ENCODE measurements around the gene ANKRD33B.
A peak's percentile ranks its signal among the peaks of the same experiment; 100 is the strongest.
"Not testable (repeated sequence)": the region's sequence is repeated elsewhere in the genome, so short reads cannot be mapped to it uniquely, and the experiment has no call there.

The ANKRD33B gene

DNA sequence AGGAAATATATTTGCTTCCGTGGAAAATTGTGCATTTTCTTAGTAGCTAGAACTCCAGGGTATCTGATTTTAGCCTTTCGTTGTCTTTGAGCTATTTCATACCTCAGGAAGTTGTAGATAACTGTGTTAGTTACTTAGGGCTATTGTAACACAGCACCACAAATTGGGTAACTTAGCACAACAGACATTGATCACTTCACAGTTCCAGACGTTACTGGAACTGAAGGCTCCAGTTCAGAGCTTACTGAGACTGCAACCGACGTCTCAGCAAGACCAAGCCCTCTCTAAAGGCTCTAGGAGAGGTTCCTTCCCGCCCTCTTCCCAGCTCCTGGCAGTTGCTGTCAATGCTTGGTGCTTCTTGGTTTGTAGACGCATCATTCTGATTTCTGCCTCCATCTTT is 17.7 kb upstream of the ANKRD33B start:
- no peaks in the 10 kb centered on the region for H3K9me3 Mint-ChIP-seq
- no peaks in the 10 kb centered on the region for H3K36me3 Mint-ChIP-seq
- H3K27ac Mint-ChIP-seq: no peak overlapping the region
- no peak for ATAC-seq
- DNase-seq (ENCODE audit: low spot score in 2 of 2): no peak
- H3K4me1 Mint-ChIP-seq: no peaks in the 10 kb centered on the region
- no peak overlapping the region for H3K4me3 Mint-ChIP-seq

DNA sequence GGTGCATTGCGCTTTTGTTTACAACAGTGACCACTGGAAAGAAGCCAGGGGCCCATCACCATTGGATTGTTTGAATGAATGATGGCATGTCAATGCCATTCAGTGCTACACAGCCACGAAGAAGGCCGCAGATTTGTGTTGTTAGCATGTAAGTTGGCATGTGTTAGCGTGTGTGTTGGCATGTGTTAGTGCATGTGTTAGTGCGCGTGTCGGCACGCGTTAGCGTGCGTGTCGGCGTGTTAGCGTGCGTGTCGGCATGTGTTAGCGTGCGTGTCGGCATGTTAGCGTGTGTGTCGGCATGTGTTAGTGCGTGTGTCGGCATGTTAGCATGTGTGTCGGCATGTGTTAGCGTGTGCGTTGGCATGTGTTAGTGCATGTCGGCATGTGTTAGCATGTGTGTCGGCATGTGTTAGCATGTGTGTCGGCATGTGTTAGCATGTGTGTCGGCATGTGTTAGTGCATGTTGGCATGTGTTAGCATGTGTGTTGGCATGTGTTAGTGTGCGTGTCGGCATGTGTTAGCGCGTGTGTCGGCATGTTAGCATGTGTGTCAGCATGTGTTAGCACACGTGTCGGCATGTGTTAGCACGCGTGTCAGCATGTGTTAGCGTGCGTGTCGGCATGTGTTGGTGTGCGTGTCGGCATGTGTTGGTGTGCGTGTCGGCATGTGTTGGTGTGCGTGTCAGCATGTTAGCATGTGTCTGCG is 15.3 kb upstream of the ANKRD33B start:
- peaks cover 14% of the 10 kb centered on the region for H3K4me1 Mint-ChIP-seq
- H3K27ac Mint-ChIP-seq: no peak overlapping the region
- DNase-seq (ENCODE audit: low spot score in 2 of 2): no peak
- H3K36me3 Mint-ChIP-seq: no peaks in the 10 kb centered on the region
- no peaks in the 10 kb centered on the region for H3K9me3 Mint-ChIP-seq
- no peak for ATAC-seq
- H3K4me3 Mint-ChIP-seq: no peak overlapping the region

GRCh38 chr5:10549123-10549514 is 14.8 kb upstream of the ANKRD33B start:
- H3K27ac Mint-ChIP-seq; H3K4me3 Mint-ChIP-seq; ATAC-seq; H3K36me3 Mint-ChIP-seq; H3K9me3 Mint-ChIP-seq; DNase-seq (ENCODE audit: low spot score in 2 of 2): not testable (repeated sequence)
- H3K4me1 Mint-ChIP-seq: peaks cover 15% of the 10 kb centered on the region

GRCh38 chr5:10550222-10550995 is 13.5 kb upstream of the ANKRD33B start:
- H3K27ac Mint-ChIP-seq: no peak overlapping the region
- DNase-seq (ENCODE audit: low spot score in 2 of 2): no peak
- no peak overlapping the region for H3K4me3 Mint-ChIP-seq
- no peaks in the 10 kb centered on the region for H3K36me3 Mint-ChIP-seq
- H3K4me1 Mint-ChIP-seq: peaks cover 15% of the 10 kb centered on the region
- ATAC-seq: no peak
- H3K9me3 Mint-ChIP-seq: no peaks in the 10 kb centered on the region

DNA sequence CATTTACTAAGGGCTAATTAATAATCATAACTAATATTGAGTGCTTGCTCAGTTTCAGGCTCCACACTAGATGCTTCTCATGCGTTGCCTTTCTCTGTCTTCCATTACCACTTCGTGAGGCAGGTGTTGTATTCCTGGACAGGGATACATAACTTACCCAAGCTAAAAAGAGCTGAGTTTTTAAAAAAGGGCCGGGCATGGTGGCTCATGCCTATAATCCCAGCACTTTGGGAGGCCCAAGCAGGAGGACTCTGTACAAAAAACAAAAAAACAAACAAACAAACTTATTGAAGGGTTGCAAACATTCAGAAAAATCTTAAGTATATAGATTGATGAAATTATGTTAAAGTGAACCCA is 12.1 kb upstream of the ANKRD33B start:
- Mint-ChIP-seq H3K36me3 (no peaks in the 10 kb centered on the region), H3K27ac (no peak overlapping the region), H3K9me3 (no peaks in the 10 kb centered on the region), H3K4me1 (peaks cover 15% of the 10 kb centered on the region), H3K4me3 (no peak overlapping the region)
- ATAC-seq: no peak
- no peak for DNase-seq (ENCODE audit: low spot score in 2 of 2)

DNA sequence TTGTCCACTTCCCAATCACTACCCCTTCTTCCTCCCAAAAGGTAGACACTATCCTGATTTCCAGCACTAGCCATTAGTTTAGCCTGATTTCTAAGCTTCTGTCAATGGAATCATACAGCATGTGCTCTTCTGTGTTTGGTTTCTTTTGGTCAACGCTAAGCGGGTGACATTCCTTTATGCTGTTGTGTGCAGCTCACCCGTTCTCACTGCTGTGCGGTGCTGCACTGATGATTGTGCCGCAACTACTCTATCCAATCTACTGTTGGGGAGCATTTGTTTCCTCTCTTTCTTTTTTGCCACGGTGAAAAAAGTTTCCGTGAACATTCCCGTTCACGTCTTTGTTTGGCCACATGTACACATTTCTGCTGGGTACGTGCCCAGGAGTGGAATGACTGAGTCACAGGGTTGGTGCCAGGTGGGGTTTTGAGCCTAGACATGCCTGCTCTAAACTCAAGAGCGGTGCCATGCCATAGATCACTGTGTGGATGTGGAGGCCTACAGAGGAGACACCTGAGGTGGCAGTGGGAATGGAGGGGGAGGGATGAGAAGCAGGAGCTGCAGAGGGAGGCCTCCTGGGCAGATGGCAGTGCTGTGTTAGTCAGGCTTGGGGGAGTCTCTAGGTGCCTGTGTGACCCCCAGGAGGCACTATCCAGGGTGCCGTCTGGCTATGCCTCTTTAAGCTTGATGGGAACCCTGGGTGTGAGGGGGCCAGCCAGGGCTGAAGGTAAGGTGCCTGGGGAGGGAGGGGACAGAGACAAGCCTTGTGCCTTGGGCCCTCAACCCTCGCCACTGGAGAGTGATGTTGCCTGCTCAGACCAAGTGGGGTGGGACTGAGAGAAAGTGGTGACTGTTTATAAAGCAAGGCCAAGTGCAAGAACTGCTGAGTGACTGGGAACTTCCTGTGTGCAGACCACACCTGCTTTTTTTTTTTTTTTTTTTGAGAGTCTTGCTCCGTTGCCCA is 11.4 kb upstream of the ANKRD33B start:
- H3K4me3 Mint-ChIP-seq: no peak overlapping the region
- DNase-seq (ENCODE audit: low spot score in 2 of 2) (no peak), ATAC-seq (peak; percentile 72)
- H3K36me3 Mint-ChIP-seq: no peaks in the 10 kb centered on the region
- H3K27ac Mint-ChIP-seq: no peak overlapping the region
- H3K9me3 Mint-ChIP-seq: no peaks in the 10 kb centered on the region
- peaks cover 15% of the 10 kb centered on the region for H3K4me1 Mint-ChIP-seq

DNA sequence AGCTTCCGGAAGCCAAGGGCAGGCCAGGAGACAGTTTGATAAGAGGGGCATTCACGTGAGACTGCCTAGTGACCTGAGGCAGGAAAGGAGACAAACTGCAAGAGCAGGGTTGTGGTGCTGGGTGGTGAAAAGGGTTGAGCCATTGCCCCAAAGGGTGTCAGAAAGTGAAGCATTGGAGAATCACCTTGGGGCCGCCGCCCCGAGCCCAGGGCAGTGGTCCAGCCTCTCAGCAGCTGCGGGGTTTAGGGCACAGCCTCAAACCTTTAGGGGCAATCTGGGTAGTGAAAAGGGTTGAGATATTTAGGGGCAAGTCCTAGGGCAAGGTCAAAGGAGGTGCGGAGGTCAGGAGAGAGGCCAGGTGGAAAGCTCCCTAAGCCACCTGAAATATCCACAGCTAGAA is 10.4 kb upstream of the ANKRD33B start:
- H3K4me1 Mint-ChIP-seq: peaks cover 15% of the 10 kb centered on the region
- H3K4me3 Mint-ChIP-seq: no peak overlapping the region
- no peak overlapping the region for H3K27ac Mint-ChIP-seq
- no peaks in the 10 kb centered on the region for H3K36me3 Mint-ChIP-seq
- no peak for ATAC-seq
- no peaks in the 10 kb centered on the region for H3K9me3 Mint-ChIP-seq
- no peak for DNase-seq (ENCODE audit: low spot score in 2 of 2)

DNA sequence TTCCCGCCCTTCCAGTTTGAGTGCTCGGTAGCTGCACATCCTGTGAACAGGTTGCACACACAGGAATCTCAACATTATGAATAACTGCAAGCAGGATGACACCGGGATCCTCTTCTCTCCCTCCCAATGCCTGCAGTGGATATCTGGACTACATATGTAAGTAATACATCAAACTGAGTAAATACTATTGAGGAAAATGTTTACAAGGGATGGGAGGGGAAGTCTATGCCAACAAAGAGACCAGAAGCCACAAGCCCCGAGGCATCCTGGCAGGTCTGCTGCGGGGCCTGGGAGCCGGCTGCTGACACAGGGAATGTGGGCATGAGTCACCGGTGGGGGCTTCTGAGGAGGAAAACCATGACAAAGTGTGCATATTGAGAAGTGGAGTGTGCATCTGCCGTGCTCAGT is 8.6 kb upstream of the ANKRD33B start:
- no peaks in the 10 kb centered on the region for H3K36me3 Mint-ChIP-seq
- peaks cover 15% of the 10 kb centered on the region for H3K4me1 Mint-ChIP-seq
- H3K4me3 Mint-ChIP-seq: no peak overlapping the region
- DNase-seq (ENCODE audit: low spot score in 2 of 2) (no peak), ATAC-seq (no peak)
- H3K27ac Mint-ChIP-seq: no peak overlapping the region
- no peaks in the 10 kb centered on the region for H3K9me3 Mint-ChIP-seq

- H3K36me3 Mint-ChIP-seq: no peaks in the 10 kb centered on the region
- ATAC-seq (no peak), DNase-seq (ENCODE audit: low spot score in 2 of 2) (no peak)
- H3K4me3 Mint-ChIP-seq: no peak overlapping the region
- no peaks in the 10 kb centered on the region for H3K9me3 Mint-ChIP-seq
- no peak overlapping the region for H3K27ac Mint-ChIP-seq
- peaks cover 15% of the 10 kb centered on the region for H3K4me1 Mint-ChIP-seq
Measured at GRCh38 chr5:10556289-10556807, 7.5 kb upstream of the ANKRD33B start.

DNA sequence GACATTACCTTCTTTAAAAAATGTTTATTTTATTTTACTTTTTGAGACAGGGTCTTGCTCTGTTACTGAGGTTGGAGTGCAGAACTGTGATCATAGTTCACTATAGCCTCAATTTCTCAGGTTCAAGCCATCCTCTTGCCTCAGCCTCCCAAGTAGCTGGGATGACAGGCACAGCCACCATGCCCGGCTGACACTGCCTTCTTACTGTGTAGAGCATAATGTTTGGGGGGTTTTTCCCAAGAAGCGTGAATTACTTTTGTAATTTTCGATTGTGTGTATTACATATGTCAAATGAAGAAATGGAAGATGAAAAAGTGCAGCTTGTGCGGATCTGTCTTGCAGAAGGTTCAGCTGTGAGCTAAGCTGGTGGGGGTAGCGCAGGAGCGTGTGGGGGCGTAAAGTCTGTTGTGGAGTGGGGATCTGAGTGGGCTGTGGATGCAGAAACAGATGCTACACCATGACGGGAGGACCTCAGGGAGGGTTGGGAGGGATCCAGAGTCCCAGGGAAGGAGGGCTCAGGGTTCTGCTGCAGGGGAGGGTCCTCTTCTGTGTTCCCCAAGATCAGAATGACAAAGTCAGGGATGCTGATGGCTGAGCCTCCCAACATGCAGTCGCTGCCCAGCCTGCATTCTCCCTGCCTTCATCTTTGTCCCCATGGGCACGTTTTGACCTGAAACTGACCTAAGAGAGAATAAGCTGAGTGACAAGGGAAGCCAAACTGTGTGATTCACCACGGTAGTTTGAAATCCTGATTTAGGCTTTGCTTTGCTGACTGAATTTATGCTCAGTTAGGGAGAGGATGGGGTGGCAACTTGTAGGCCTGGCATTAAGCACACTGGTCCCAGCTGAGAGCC is 6.8 kb upstream of the ANKRD33B start:
- Mint-ChIP-seq H3K4me3 (no peak overlapping the region), H3K27ac (no peak overlapping the region), H3K36me3 (no peaks in the 10 kb centered on the region), H3K4me1 (peaks cover 15% of the 10 kb centered on the region), H3K9me3 (no peaks in the 10 kb centered on the region)
- no peak for DNase-seq (ENCODE audit: low spot score in 2 of 2)
- ATAC-seq: no peak

GRCh38 chr5:10559151-10559550 is 4.7 kb upstream of the ANKRD33B start:
- Mint-ChIP-seq H3K9me3 (no peaks in the 10 kb centered on the region), H3K27ac (no peak overlapping the region), H3K4me3 (no peak overlapping the region), H3K36me3 (no peaks in the 10 kb centered on the region), H3K4me1 (no peaks in the 10 kb centered on the region)
- ATAC-seq: no peak
- no peak for DNase-seq (ENCODE audit: low spot score in 2 of 2)

DNA sequence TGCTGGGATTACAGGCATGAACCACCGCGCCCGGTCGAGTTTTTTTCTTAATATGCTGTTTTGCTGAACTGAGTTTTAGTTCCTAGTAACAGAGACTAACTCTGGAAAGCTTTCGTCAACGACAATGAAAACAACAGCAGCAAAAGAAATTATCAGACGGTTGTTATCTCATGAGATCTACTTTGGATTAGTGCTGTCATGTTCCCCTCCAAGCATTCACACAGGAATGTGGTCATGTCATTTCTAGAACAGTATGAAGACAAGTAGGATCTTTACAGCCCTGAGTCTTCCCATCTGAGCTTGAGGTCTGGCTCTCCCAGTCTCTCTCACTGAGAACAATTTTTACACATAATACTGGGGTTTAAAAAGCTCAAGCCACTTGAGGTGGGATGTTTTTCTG is 4.0 kb upstream of the ANKRD33B start:
- Mint-ChIP-seq H3K4me3 (no peak overlapping the region), H3K36me3 (no peaks in the 10 kb centered on the region), H3K27ac (no peak overlapping the region), H3K4me1 (no peaks in the 10 kb centered on the region), H3K9me3 (no peaks in the 10 kb centered on the region)
- ATAC-seq: no peak
- DNase-seq (ENCODE audit: low spot score in 2 of 2): no peak

DNA sequence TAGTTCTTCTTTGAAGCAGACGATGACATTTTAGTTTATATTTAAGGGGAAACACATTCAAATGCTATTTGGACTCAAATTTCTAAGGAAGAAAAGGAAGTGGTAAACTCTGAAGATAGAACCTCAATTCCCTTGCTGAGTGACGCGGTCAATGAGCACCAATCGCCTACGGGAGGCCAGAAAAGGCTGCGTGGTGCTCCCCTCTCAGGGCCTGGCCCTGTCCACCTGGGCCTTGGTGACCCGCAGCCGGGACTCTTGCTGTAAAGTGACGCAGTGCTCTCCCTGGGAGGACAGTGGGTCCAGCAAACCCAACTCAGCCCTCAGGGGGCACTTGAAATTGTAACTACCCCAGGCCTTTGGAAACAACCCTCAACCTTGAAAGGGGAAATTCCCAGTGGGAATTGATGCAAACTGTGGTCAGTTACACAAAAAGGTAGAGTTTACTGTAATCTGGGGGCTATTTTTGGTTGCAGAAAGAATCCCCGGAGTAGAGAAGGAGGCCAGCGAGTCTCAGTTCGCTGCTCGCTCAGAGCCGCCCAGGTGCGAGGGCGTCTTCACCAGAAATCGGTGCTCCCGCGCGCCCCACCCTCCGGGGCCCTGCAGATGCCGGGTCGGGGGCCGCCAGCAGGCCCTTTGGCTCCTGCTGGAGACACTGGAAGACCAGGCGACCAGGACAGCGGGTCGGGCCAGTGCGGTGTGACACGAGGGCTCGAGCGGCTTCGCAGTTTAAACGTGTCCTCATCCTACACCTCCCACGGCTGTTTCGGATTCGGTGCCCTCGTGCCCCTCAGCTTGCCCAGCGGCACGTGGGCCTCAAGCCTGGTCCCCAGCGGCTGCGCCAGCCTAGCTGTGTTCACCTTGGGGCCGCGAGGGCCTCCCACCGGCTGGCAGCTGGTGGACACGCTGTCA is 1.4 kb upstream of the ANKRD33B start:
- DNase-seq (ENCODE audit: low spot score in 2 of 2): no peak
- ATAC-seq: no peak
- Mint-ChIP-seq H3K36me3 (peaks cover 18% of the 10 kb centered on the region), H3K4me1 (peaks cover 22% of the 10 kb centered on the region), H3K4me3 (peak overlapping the region; percentile 92), H3K9me3 (no peaks in the 10 kb centered on the region), H3K27ac (peak overlapping the region; percentile 29)

Data from stimulated activated effector memory CD8-positive, alpha-beta T cell treated with anti-CD3 and anti-CD28 coated beads, Interleukin-12 subunit alpha, Interleukin-12 subunit beta, amount 100 ng/mL, for 72 hours (primary cell).